ENCODE data around the gene SERTAD1. TPM values are rescaled to one million over a fixed set of nuclear protein-coding genes. Genes with fewer than 3 reads are reported as not detected.
"Not testable (repeated sequence)": the region's sequence is repeated elsewhere in the genome, so short reads cannot be mapped to it uniquely, and the experiment has no call there.

SERTAD1 gene
- total and polyA plus RNA-seq, 3 experiments from 2014 or later, result 13.0 to 17.8 (median 15.9) TPM

DNA sequence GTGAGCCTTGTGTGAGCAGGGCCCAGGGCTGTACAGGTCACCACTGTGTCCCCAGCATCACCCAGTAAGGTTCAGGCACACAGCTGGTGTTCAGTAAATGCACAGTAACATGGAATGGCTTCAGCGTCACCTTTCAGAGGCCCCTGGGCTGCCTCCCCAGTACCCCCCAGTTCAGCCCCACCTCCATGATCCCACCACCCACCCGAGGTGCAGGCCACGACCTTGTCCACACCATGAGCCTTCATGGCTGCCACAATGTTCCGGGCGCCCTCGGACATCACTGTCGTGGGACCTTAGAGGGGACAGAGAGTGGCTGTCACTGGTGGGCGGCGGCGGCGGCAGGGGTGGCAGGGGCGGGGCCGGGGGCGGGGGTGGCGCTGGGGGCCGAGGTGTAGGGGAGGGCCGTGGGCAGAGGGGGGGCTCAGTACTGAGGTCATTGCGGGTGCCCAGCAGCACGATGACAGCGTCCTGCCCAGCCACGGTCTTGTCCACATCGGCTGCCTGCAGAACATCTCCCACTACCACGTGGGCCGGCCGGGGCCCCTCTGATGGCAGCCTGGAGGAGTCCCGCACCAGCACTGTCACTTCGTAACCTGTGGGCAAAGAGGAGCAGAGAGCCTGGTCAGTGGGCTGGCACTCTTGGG lies 32.3 kb upstream of the SERTAD1 start:
- Histone ChIP-seq H3K4me1 (ENCODE audit: insufficient read depth, low read length) (no peaks in the 10 kb centered on the region), H3K27me3 (ENCODE audit: insufficient read depth, low read length, poor library complexity, severe bottlenecking) (no peaks in the 10 kb centered on the region), H3K27ac (ENCODE audit: low read depth, low read length) (no peak overlapping the region), H3K9me3 (ENCODE audit: low read length) (no peaks in the 10 kb centered on the region), H3K36me3 (ENCODE audit: insufficient read depth, low read length) (no peaks in the 10 kb centered on the region), H3K4me3 (ENCODE audit: low read length) (no peak overlapping the region)
- CTCF ChIA-PET, result interaction anchor here (1.0 kb wide), 1 partner anchor 10 kb away, joined by 4 read pairs; no protein-coding TSS in a partner anchor
- no peaks in the 10 kb centered on the region for H3K27me3 Mint-ChIP-seq
- no peaks in the 10 kb centered on the region for H3K9me3 Mint-ChIP-seq
- H3K4me1 Mint-ChIP-seq, result peaks cover 0 to 2% (median 0%) of the 10 kb centered on the region in 3 donors
- H3K4me3 Mint-ChIP-seq, result no peak overlapping the region
- no peak overlapping the region for H3K27ac Mint-ChIP-seq
- no peak for DNase-seq
- POLR2A ChIA-PET, result no interaction called here
- peaks cover 0 to 4% (median 0%) of the 10 kb centered on the region in 3 donors for H3K36me3 Mint-ChIP-seq

GRCh38 chr19:40457048-40457447 lies 31.3 kb upstream of the SERTAD1 start:
- Histone ChIP-seq H3K4me3 (ENCODE audit: low read length) (no peak overlapping the region), H3K9me3 (ENCODE audit: low read length) (no peaks in the 10 kb centered on the region), H3K36me3 (ENCODE audit: insufficient read depth, low read length) (no peaks in the 10 kb centered on the region), H3K27ac (ENCODE audit: low read depth, low read length) (no peak overlapping the region), H3K27me3 (ENCODE audit: insufficient read depth, low read length, poor library complexity, severe bottlenecking) (no peaks in the 10 kb centered on the region), H3K4me1 (ENCODE audit: insufficient read depth, low read length) (no peaks in the 10 kb centered on the region)
- Mint-ChIP-seq H3K27ac (peak overlapping the region in 1 of 8 donors; percentile 54), H3K4me3 (no peak overlapping the region), H3K36me3 (peaks cover 0 to 4% (median 0%) of the 10 kb centered on the region in 3 donors), H3K27me3 (no peaks in the 10 kb centered on the region), H3K9me3 (no peaks in the 10 kb centered on the region), H3K4me1 (peaks cover 0 to 2% (median 0%) of the 10 kb centered on the region in 3 donors)
- DNase-seq, result no peak
- POLR2A ChIA-PET, result no interaction called here
- CTCF ChIA-PET, result interaction anchor here (1.0 to 1.1 kb wide), 2 partner anchors 11 to 153 kb away, joined by 3 to 4 read pairs; no protein-coding TSS in a partner anchor

DNA sequence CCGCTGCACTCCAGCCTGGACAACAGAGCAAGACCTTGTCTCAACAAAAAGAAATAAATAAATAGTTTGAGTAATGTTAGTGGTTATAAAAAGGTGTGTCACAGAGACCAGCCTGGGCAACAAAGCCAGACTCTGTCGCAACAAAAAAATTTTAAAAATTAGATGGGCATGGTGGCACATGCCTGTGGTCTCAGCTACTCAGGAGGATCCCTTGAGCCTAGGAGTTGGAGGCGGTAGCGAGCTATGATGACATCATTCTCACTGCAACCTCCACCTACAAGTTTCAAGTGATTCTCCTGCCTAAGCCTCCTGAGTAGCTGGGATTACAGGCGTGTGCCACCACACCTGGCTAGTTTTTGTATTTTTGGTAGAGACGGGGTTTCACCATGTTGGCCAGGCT lies 28.2 kb upstream of the SERTAD1 start:
- H3K27me3 Mint-ChIP-seq; POLR2A ChIA-PET; H3K36me3 Mint-ChIP-seq; H3K27ac Mint-ChIP-seq; H3K4me3 ChIP-seq (ENCODE audit: low read length); H3K27me3 ChIP-seq (ENCODE audit: insufficient read depth, low read length, poor library complexity, severe bottlenecking); H3K9me3 Mint-ChIP-seq; H3K27ac ChIP-seq (ENCODE audit: low read depth, low read length); H3K4me1 Mint-ChIP-seq; H3K9me3 ChIP-seq (ENCODE audit: low read length); DNase-seq; H3K4me1 ChIP-seq (ENCODE audit: insufficient read depth, low read length); H3K36me3 ChIP-seq (ENCODE audit: insufficient read depth, low read length): not testable (repeated sequence)
- CTCF ChIA-PET, result interaction anchor here (1.0 to 2.7 kb wide), 4 partner anchors 10 to 181 kb away, joined by 4 to 10 read pairs (median 6); partner anchors contain the start of gene BLVRB
- peak overlapping the region in 1 of 7 donors; percentile 18 for H3K4me3 Mint-ChIP-seq

DNA sequence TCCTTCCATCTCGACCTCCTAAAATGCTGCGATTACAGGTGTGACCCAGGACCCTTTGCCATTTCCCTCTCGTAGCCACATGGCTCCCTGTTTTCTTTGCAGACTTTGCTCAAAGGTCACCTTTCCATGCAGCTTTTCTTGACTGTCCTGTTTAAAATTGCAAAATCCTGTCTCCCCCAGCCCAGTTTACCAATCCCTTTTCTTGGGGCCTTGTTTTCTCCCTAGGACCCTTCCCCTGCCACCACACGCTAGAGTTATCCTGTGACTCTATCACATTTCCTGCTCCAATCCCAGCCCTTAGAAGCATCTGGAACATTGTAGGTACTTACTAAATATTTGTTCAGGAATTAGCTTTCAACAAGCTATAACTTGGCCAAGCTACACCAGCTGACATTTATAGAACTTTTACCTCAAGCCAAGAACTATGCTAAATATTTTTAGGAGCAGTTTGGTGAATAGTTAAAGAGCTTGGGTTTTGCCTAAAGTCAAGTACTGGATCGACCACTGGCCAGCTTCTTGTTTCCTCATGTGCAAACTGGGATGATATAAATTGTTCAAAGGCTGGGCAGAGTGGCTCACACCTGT lies 27.5 kb upstream of the SERTAD1 start:
- Histone ChIP-seq H3K9me3 (ENCODE audit: low read length) (no peaks in the 10 kb centered on the region), H3K36me3 (ENCODE audit: insufficient read depth, low read length) (no peaks in the 10 kb centered on the region), H3K4me3 (ENCODE audit: low read length) (no peak overlapping the region), H3K27ac (ENCODE audit: low read depth, low read length) (no peak overlapping the region), H3K4me1 (ENCODE audit: insufficient read depth, low read length) (no peaks in the 10 kb centered on the region), H3K27me3 (ENCODE audit: insufficient read depth, low read length, poor library complexity, severe bottlenecking) (no peaks in the 10 kb centered on the region)
- H3K27me3 Mint-ChIP-seq, result no peaks in the 10 kb centered on the region
- H3K36me3 Mint-ChIP-seq, result peaks cover 0 to 6% (median 2%) of the 10 kb centered on the region in 3 donors
- H3K9me3 Mint-ChIP-seq, result no peaks in the 10 kb centered on the region
- no peak overlapping the region for H3K4me3 Mint-ChIP-seq
- H3K27ac Mint-ChIP-seq, result no peak overlapping the region
- POLR2A ChIA-PET, result no interaction called here
- CTCF ChIA-PET, result interaction anchor here (1.0 to 2.7 kb wide), 4 partner anchors 10 to 182 kb away, joined by 4 to 10 read pairs (median 6); partner anchors contain the start of gene BLVRB
- DNase-seq, result no peak
- H3K4me1 Mint-ChIP-seq, result no peaks in the 10 kb centered on the region

- H3K27ac Mint-ChIP-seq, result no peak overlapping the region
- H3K9me3 Mint-ChIP-seq, result no peaks in the 10 kb centered on the region
These were observed 26.2 kb upstream of the SERTAD1 start for GRCh38 chr19:40452016-40452415.

GRCh38 chr19:40450664-40451063 lies 24.9 kb upstream of the SERTAD1 start:
- H3K4me3 ChIP-seq (ENCODE audit: low read length), result no peak overlapping the region
- ChIA-PET POLR2A (no interaction called here), CTCF (interaction anchor here (1.1 kb wide), 1 partner anchor 30 kb away, joined by 3 read pairs; no protein-coding TSS in a partner anchor)
- H3K27ac ChIP-seq (ENCODE audit: low read depth, low read length), result no peak overlapping the region
- Mint-ChIP-seq H3K36me3 (peaks cover 0 to 9% (median 2%) of the 10 kb centered on the region in 3 donors), H3K4me3 (no peak overlapping the region), H3K4me1 (no peaks in the 10 kb centered on the region), H3K27ac (no peak overlapping the region), H3K9me3 (no peaks in the 10 kb centered on the region), H3K27me3 (no peaks in the 10 kb centered on the region)
- no peaks in the 10 kb centered on the region for H3K27me3 ChIP-seq (ENCODE audit: insufficient read depth, low read length, poor library complexity, severe bottlenecking)
- H3K36me3 ChIP-seq (ENCODE audit: insufficient read depth, low read length), result no peaks in the 10 kb centered on the region
- no peak for DNase-seq
- no peaks in the 10 kb centered on the region for H3K9me3 ChIP-seq (ENCODE audit: low read length)
- no peaks in the 10 kb centered on the region for H3K4me1 ChIP-seq (ENCODE audit: insufficient read depth, low read length)

More at GRCh38 chr19:40452016-40452415, 26.2 kb upstream of the SERTAD1 start:
- H3K4me3 Mint-ChIP-seq, result no peak overlapping the region
- Histone ChIP-seq H3K9me3 (ENCODE audit: low read length) (no peaks in the 10 kb centered on the region), H3K4me1 (ENCODE audit: insufficient read depth, low read length) (no peaks in the 10 kb centered on the region), H3K36me3 (ENCODE audit: insufficient read depth, low read length) (no peaks in the 10 kb centered on the region), H3K27me3 (ENCODE audit: insufficient read depth, low read length, poor library complexity, severe bottlenecking) (no peaks in the 10 kb centered on the region), H3K27ac (ENCODE audit: low read depth, low read length) (no peak overlapping the region), H3K4me3 (ENCODE audit: low read length) (no peak overlapping the region)
- H3K36me3 Mint-ChIP-seq, result peaks cover 0 to 9% (median 2%) of the 10 kb centered on the region in 3 donors
- no peaks in the 10 kb centered on the region for H3K4me1 Mint-ChIP-seq
- CTCF ChIA-PET, result interaction anchor here (0.7 to 2.7 kb wide), 5 partner anchors 12 to 183 kb away, joined by 3 to 10 read pairs (median 4); partner anchors contain the start of gene BLVRB
- POLR2A ChIA-PET, result no interaction called here
- no peak for DNase-seq
- H3K27me3 Mint-ChIP-seq, result no peaks in the 10 kb centered on the region

- peaks cover 3% of the 10 kb centered on the region for H3K4me1 ChIP-seq (ENCODE audit: insufficient read depth, low read length)
- no peaks in the 10 kb centered on the region for H3K27me3 Mint-ChIP-seq
- H3K9me3 ChIP-seq (ENCODE audit: low read length), result no peaks in the 10 kb centered on the region
- no peak overlapping the region for H3K27ac ChIP-seq (ENCODE audit: low read depth, low read length)
- H3K4me1 Mint-ChIP-seq, result peaks cover 4 to 6% (median 5%) of the 10 kb centered on the region in 3 donors
- H3K27ac Mint-ChIP-seq, result no peak overlapping the region
- H3K4me3 ChIP-seq (ENCODE audit: low read length), result no peak overlapping the region
- DNase-seq, result no peak
- peak overlapping the region in 1 of 7 donors; percentile 21 for H3K4me3 Mint-ChIP-seq
- no peaks in the 10 kb centered on the region for H3K36me3 ChIP-seq (ENCODE audit: insufficient read depth, low read length)
- H3K27me3 ChIP-seq (ENCODE audit: insufficient read depth, low read length, poor library complexity, severe bottlenecking), result no peaks in the 10 kb centered on the region
- H3K9me3 Mint-ChIP-seq, result no peaks in the 10 kb centered on the region
- H3K36me3 Mint-ChIP-seq, result peaks cover 0 to 7% (median 2%) of the 10 kb centered on the region in 3 donors
- ChIA-PET POLR2A (no interaction called here), CTCF (no interaction called here)
These were observed 23.7 kb upstream of the SERTAD1 start for GRCh38 chr19:40449506-40449905.

- Mint-ChIP-seq H3K9me3 (no peaks in the 10 kb centered on the region), H3K4me3 (peak overlapping the region in 5 of 7 donors; percentile 31 to 88 (median 63)), H3K27ac (peak overlapping the region in 5 of 8 donors; percentile 72 to 88 (median 77)), H3K27me3 (peaks cover 0 to 5% of the 10 kb centered on the region in 2 donors), H3K36me3 (peaks cover 0 to 31% (median 2%) of the 10 kb centered on the region in 3 donors), H3K4me1 (peaks cover 15 to 18% (median 17%) of the 10 kb centered on the region in 3 donors)
- Histone ChIP-seq H3K4me3 (ENCODE audit: low read length) (no peak overlapping the region), H3K9me3 (ENCODE audit: low read length) (no peaks in the 10 kb centered on the region), H3K27me3 (ENCODE audit: insufficient read depth, low read length, poor library complexity, severe bottlenecking) (no peaks in the 10 kb centered on the region), H3K4me1 (ENCODE audit: insufficient read depth, low read length) (peaks cover 14% of the 10 kb centered on the region), H3K27ac (ENCODE audit: low read depth, low read length) (peak overlapping the region; percentile 98), H3K36me3 (ENCODE audit: insufficient read depth, low read length) (peaks cover 14% of the 10 kb centered on the region)
- ChIA-PET POLR2A (no interaction called here), CTCF (interaction anchor here (1.8 kb wide), 1 partner anchor 26 kb away, joined by 6 read pairs; no protein-coding TSS in a partner anchor)
- DNase-seq, result no peak
These were observed 20.5 kb upstream of the SERTAD1 start for GRCh38 chr19:40446263-40446784.
